ENCODE results near the gene SNCB.

DNA sequence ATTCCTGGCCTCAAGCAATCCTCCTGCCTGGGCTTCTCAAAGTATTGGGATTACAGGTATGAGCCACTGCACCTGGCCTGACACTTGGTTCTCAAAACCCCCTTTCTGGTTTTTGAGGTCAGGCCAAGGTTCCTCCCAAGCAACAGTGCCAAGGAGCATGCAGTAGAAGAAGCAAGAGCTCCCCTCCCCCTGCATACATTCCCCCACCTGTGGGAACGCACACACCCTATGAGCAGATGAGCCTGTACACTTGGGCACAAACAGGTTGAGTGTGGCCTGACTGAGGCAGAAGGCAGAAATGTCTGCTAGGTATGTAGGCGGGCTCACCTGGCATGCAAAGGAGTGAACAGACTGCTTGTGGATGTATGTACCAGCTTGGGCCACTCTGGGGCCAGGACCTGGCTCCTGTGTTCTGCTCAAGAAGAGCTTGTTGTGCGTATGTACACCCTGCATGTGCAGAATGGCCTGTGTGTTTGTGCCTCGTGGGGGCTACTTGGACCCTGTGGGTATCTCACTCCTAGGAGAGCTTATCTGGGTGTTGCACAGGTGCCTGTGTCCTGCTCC is 22.1 kb downstream of the SNCB start:
- TF ChIP-seq, protein P1, sequence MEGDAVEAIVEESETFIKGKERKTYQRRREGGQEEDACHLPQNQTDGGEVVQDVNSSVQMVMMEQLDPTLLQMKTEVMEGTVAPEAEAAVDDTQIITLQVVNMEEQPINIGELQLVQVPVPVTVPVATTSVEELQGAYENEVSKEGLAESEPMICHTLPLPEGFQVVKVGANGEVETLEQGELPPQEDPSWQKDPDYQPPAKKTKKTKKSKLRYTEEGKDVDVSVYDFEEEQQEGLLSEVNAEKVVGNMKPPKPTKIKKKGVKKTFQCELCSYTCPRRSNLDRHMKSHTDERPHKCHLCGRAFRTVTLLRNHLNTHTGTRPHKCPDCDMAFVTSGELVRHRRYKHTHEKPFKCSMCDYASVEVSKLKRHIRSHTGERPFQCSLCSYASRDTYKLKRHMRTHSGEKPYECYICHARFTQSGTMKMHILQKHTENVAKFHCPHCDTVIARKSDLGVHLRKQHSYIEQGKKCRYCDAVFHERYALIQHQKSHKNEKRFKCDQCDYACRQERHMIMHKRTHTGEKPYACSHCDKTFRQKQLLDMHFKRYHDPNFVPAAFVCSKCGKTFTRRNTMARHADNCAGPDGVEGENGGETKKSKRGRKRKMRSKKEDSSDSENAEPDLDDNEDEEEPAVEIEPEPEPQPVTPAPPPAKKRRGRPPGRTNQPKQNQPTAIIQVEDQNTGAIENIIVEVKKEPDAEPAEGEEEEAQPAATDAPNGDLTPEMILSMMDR (IDR thresholded peaks at IDR 0.05): no peak
- TF ChIP-seq POLR2A (IDR thresholded peaks at IDR 0.05): no peak

All from vagina (tissue), 2 donors.